ENCODE data around the gene ACRBP.

The ACRBP gene

DNA sequence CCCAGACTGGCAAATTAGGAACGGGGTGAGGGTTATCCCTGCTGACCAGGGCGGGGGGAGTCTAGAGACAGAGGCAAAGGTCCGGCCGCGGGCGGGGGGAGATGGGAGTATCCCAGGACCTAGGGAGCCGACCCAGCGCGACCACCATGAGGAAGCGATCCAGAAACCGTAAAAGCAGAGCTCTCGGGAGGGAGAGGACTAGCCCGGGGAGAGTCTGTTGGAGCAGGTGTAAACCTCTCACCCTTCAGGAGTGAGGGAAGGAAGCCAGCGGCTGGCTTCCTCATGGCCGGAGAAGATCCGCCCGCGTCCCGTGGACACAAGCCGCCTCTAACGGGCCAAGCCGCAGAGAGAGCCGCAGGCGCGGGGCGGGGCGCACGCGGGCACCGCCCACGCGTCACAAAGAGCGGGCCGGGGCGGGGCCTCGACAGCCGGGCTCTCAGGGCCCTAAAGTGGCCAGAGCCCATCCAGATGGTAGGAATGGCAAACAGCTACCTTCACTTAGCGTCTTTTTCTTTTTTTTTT, at the start of gene ACRBP:
Gene ACRBP (minus strand): TSS at position 350 of the 522 bp plus-strand sequence. CDS start 66 bp downstream, at position 284.
- DNase-seq (ENCODE audit: low read depth), result no peak

DNA sequence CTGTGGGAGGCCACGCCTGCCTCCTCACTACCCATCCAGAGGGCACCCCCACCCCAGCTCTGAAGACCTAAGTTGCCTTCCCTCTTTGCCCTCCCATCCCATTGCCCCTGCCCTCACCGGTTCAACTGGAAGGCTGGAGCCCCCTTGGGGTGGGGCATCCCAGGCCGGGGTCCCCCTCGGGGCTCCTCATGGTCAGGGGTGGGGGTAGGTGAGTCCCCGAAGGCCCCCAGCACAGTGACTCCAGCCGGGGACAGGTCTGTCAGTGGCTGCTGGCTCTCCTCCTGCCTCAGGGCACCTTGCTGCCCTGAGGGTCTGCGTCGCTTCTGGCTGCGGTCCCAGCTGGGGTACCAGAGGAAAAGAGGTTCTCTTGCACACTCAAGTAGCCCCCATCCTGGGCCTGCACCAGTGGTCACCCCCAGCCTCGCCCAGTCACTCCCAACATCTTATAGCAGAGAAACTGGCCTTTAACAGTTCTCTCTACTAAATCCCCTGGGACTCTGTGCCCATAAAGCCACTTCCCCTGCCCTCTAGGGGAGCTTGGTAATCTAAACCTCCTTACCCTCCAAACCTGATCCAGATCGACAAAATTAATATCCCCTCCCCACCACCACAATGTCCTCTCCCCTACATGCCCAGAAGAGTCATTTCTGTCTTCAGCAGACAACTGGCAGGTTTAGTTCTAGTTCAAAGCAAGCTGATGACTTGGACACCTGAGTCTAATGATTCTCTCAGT, 48.2 kb upstream of the ACRBP start:
- DNase-seq (ENCODE audit: low read depth), result no peak

GRCh38 chr12:6694701-6695100, 47.5 kb upstream of the ACRBP start:
- no peak for DNase-seq (ENCODE audit: low read depth)

DNA sequence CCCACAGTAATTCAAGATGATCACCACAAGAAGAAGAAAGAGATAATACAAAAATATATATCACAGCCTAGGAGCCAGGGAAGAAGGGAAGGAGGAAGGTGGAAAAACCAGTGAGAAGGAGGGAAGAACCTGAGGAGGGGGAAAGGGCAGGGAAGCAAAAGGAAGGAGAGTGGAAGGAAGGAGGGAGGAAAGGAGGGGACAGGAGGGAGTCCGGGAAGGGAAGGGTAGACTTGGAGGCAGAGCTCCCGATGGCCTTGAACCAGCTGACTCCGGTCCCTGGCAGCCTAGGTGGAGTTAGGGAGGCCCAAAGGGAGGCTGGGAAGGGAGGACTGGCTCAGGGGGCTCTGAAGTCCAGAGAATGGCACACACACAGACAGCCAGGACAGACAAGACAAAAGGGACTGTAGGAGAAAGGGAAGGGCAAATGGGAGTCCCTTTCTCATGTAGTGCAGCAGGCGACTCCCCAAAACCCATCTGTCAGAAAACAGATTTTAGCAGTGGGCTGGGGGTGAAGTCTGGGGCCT, 46.7 kb upstream of the ACRBP start:
- no peak for DNase-seq (ENCODE audit: low read depth)

GRCh38 chr12:6692888-6693287, 45.7 kb upstream of the ACRBP start:
- DNase-seq (ENCODE audit: low read depth), result no peak

DNA sequence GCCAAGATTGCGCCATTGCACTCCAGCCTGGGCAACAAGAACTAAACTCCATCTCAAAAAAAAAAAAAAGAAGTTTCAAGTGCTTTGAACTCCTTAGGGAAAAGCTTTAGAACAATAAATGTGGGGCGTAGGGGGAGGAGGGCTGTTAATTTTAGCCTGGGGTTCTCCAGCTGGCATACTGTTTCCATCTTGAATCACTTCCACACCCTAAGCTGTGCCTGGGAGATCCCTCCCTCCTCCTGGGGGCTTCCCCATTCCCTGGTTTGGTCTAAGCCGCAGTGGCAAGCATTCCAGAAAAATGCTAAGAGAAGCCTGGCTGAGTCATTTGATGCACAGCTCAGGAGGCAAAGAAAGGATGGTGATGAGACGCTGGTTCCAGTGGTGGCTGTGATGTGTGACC, 44.2 kb upstream of the ACRBP start:
- no peak for DNase-seq (ENCODE audit: low read depth)

- DNase-seq (ENCODE audit: low read depth), result peak; percentile 90
Observed at GRCh38 chr12:6688999-6689882, 42.0 kb upstream of the ACRBP start, which contains the start of gene ZNF384. Gene ZNF384 (minus strand): TSS chr12:6689375. CDS start chr12:6679520, 9,855 bp downstream.

DNA sequence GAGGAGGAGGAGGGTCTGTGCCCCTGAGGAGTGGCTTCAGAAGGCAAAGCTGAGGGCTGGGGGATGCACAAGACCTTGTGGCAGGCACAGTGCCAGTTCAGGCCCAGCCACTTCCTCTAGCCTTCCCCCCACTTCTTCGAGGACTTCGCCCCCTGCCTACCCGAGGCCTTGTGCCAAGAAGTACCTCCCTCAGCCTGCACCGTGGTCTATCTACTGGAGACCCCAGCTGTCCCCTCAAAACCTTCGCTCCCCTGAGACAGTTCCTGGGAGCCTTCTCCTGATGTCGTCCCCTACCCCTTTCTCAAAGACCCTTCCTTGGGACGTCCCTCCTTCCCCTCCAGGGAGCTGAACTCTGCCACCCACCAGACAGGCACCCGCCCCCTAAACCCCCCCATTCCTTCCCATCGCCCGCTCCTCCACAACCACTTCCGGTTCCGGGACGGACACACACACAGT, 41.3 kb upstream of the ACRBP start:
- no peak for DNase-seq (ENCODE audit: low read depth)

DNA sequence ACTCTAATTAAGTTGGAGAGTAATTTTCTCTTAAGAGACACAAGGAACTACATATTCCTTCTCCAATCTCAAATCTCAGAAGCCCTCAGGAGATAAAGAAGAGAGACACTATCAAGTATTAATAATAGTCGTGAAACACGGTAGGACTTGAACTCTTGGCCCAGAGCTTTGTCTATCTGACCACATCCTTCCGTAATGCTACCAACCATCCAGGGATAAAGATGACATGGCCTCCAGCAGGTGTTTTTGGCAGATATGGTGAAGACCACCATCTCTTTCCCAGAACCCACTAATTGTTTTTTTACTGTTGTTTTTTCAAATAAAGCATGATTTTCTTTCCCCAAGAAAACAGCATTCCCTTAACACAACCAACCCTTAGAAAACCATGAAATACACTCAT, 38.6 kb upstream of the ACRBP start:
- DNase-seq (ENCODE audit: low read depth), result no peak

DNA sequence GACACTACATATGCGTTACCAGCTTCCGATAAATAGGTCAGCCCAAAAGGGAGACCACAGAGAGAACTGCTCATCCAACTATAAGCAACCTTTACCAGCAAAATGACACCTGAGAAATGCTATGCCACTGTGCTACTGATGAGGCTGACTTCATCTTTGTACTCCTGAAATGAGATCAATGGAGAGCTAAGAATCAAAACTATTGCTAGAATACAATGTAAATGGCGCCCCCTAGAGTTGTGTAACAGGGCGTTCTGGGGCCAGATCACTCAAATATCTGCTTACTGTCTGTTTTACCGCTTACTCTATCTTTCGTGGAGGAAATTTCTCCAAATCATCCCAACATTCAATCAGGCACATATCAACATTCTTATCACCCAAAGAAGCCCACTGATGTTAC, 37.4 kb upstream of the ACRBP start:
- no peak for DNase-seq (ENCODE audit: low read depth)

GRCh38 chr12:6676962-6677361, 29.7 kb upstream of the ACRBP start:
- no peak for DNase-seq (ENCODE audit: low read depth)

DNA sequence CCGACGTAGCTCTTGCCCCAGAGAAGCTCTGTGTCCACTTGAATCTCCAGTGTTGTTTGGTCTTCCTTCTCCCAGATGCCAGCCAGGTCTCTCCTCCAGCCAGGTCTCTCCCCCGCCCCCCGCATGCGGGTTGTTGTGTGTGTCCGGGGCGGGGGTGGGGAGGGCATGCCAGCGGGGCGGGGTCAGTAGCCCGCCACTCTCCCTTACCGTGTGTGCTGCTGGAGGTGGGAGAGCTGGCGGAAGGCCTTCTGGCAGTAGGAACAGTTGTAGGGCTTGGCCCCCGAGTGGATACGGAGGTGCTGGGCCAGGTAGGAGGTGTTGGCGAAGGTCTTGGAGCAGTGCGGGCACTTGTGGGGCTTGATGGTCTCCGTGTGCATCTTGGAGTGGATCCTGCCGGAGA, 24.9 kb upstream of the ACRBP start:
- DNase-seq (ENCODE audit: low read depth), result no peak

- DNase-seq (ENCODE audit: low read depth), result no peak
Observed at GRCh38 chr12:6667559-6668210, 20.5 kb upstream of the ACRBP start.

GRCh38 chr12:6666211-6666610, 19.0 kb upstream of the ACRBP start:
- DNase-seq (ENCODE audit: low read depth), result no peak

DNA sequence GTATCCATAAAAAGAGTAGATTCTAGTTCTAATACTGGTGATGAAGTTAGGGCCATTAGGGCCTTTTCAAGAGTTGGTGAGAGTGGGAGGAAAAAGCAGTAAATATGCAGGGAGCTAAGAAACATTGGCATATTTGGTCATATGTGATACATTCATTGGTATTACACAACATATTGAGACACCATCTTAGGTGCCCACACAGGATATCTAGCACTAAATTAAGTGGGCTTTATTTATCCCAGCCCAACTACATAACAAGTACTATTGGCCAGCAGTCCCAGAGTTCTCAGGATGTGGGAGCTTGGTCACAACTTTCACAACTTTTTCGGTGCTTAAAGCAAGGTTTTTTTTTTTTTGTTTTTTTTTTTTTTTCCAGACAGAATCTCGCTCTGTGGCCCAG, 17.7 kb upstream of the ACRBP start:
- no peak for DNase-seq (ENCODE audit: low read depth)

DNA sequence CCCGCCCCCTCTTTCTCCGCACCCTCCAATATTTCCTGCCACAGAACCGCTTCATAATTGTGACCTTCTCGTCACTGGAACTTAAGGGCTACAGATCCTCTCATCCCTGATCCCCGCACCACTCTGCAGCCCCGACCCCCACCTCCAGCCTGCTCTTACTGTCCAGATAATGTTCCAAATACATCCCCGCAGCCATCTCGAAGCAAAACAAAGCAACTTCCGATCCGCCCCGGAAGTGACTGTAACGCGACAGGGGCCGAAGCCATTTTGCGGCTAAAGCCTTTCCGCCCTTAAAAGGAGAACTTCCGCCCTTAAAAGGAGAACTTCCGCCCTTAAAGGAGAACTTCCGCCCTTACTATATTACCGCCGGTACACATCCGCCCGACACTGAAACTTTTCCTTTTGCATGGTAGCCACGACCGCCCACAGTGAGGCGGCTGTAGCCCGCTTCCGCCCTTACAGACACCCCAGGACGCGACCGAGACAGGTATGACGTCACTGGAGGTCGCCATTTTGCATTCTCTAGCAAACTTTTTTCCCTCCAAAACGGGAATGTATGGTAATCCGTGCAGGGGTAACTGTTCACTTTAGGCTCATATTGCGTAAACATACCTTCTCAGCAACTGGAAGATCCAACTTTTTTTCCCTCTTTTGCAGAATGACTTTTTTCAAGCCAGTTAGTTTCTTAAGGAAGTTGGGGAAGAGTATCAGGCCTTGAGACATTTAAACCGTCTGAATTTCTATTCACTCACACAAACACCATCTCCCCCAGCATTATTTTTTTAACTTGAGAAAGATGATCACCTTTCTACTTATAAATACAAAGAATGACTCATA, 15.9 kb upstream of the ACRBP start, which contains the start of gene ING4:
Gene ING4 (minus strand): TSS at position 214 of the 837 bp plus-strand sequence. CDS start 18 bp downstream, at position 196.
- peak; percentile 85 for DNase-seq (ENCODE audit: low read depth)

DNA sequence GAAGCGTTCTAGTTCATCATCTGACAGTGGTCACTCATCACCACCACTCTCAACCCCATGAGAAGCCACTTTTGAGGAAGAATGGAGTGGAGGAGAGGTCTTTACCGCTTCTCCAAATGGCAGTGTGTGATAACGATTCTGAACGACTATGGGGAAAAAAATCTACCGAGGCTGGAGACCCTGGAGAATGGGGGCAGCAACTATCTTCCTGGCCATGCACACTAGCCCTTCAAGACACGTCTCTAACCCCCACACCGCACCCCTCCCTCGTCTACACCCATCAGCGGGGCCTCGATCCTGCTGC, 15.3 kb upstream of the ACRBP start:
- DNase-seq (ENCODE audit: low read depth), result no peak

DNA sequence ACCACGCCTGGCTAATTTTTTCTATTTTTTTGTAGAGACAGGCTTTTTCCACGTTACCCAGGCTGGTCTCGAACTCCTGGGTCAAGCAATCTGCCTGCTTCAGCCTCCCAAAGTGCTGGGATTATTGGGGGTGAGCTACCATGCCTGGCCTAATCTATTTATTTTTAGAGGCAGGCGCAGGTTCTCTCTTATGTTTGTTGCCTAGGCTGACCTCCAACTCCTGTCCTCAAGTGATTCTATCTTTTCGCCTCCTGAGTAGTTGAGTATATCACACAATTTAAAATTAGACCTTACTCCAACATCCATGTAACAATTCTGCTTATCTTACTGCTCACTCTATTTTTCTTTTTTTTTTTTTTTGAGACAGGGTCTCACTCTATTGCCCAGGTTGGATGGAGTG, 6.8 kb upstream of the ACRBP start:
- no peak for DNase-seq (ENCODE audit: low read depth)

- no peak for DNase-seq (ENCODE audit: low read depth)
Observed at GRCh38 chr12:6653342-6653741, 6.1 kb upstream of the ACRBP start.

- DNase-seq (ENCODE audit: low read depth), result no peak
Observed at GRCh38 chr12:6652391-6652790, 5.2 kb upstream of the ACRBP start.

DNA sequence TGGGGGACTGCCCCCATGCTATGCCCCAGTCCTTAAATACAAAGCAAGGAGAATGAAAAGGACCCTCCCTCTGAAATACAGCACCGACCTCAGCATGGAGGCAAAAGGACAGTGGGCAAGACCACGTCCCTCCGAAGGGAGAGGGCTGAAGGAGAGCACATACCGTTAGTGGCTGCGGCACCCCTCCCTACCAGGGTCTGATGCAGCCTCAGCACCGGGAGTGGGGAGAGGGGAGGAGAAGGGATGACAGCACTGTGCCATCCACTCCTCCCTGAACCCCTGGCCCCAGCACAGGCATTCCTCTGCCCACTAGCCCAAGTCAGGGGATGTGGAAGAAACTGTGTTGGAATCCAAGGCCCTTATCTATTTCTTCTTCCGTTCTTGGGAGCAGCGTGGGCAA, 3.6 kb upstream of the ACRBP start:
- no peak for DNase-seq (ENCODE audit: low read depth)

Measured in stimulated activated CD8-positive, alpha-beta memory T cell treated with anti-CD3 and anti-CD28 coated beads, Interleukin-7, amount 100 ng/mL, for 24 hours (primary cell).